ENCODE measurements around the gene ABHD14A. TPM values are rescaled to one million over a fixed set of nuclear protein-coding genes. Genes with fewer than 3 reads are reported as not detected.
"Not testable (repeated sequence)": the region's sequence is repeated elsewhere in the genome, so short reads cannot be mapped to it uniquely, and the experiment has no call there.

The ABHD14A gene
- polyA plus RNA-seq, 4 donors = 20.2 to 30.4 (median 25.9) TPM

- DNase-seq (ENCODE audit: low read depth in 4 of 4, low spot score in 3 of 4) = not testable (repeated sequence)
These were observed 15.7 kb downstream of the ABHD14A start for GRCh38 chr3:51990501-51990971.

GRCh38 chr3:51992017-51992682, 17.3 kb downstream of the ABHD14A start:
- no peak for DNase-seq (ENCODE audit: low read depth in 4 of 4, low spot score in 3 of 4)

- not testable (repeated sequence) for DNase-seq (ENCODE audit: low read depth in 4 of 4, low spot score in 3 of 4)
These were observed 18.8 kb downstream of the ABHD14A start for GRCh38 chr3:51993657-51994056.

- no peak for DNase-seq (ENCODE audit: low read depth in 4 of 4, low spot score in 3 of 4)
These were observed 19.7 kb downstream of the ABHD14A start for GRCh38 chr3:51994530-51994929.

- peak in 3 of 4 donors; percentile 91 to 94 (median 93) for DNase-seq (ENCODE audit: low read depth in 4 of 4, low spot score in 3 of 4)
These were observed 20.7 kb downstream of the ABHD14A start, which contains the start of gene RPL29 for GRCh38 chr3:51995346-51996163. Gene RPL29 (minus strand): TSS chr3:51995895. CDS start chr3:51995461, 434 bp downstream.

GRCh38 chr3:51997172-51997571, 22.3 kb downstream of the ABHD14A start:
- no peak for DNase-seq (ENCODE audit: low read depth in 4 of 4, low spot score in 3 of 4)

GRCh38 chr3:51997935-51998596, 23.2 kb downstream of the ABHD14A start:
- DNase-seq (ENCODE audit: low read depth in 4 of 4, low spot score in 3 of 4) = no peak

- DNase-seq (ENCODE audit: low read depth in 4 of 4, low spot score in 3 of 4) = no peak
These were observed 23.9 kb downstream of the ABHD14A start for GRCh38 chr3:51998774-51999173.

GRCh38 chr3:51999846-52000245, 25.0 kb downstream of the ABHD14A start:
- no peak for DNase-seq (ENCODE audit: low read depth in 4 of 4, low spot score in 3 of 4)

- DNase-seq (ENCODE audit: low read depth in 4 of 4, low spot score in 3 of 4) = peak in 2 of 4 donors; percentile 59 to 63
These were observed 26.6 kb downstream of the ABHD14A start for GRCh38 chr3:52001443-52001974.

- DNase-seq (ENCODE audit: low read depth in 4 of 4, low spot score in 3 of 4) = no peak
These were observed 27.9 kb downstream of the ABHD14A start for GRCh38 chr3:52002748-52003147.

- no peak for DNase-seq (ENCODE audit: low read depth in 4 of 4, low spot score in 3 of 4)
These were observed 29.4 kb downstream of the ABHD14A start for GRCh38 chr3:52004163-52004787.

GRCh38 chr3:52004906-52005395, 30.1 kb downstream of the ABHD14A start:
- no peak for DNase-seq (ENCODE audit: low read depth in 4 of 4, low spot score in 3 of 4)

- DNase-seq (ENCODE audit: low read depth in 4 of 4, low spot score in 3 of 4) = peak in 2 of 4 donors; percentile 51 to 60
These were observed 30.7 kb downstream of the ABHD14A start for GRCh38 chr3:52005571-52005986.

- no peak for DNase-seq (ENCODE audit: low read depth in 4 of 4, low spot score in 3 of 4)
These were observed 31.4 kb downstream of the ABHD14A start for GRCh38 chr3:52006017-52006819.

GRCh38 chr3:52006820-52007133, 31.9 kb downstream of the ABHD14A start:
- no peak for DNase-seq (ENCODE audit: low read depth in 4 of 4, low spot score in 3 of 4)

- DNase-seq (ENCODE audit: low read depth in 4 of 4, low spot score in 3 of 4) = no peak
These were observed 32.4 kb downstream of the ABHD14A start for GRCh38 chr3:52007291-52007690.

- DNase-seq (ENCODE audit: low read depth in 4 of 4, low spot score in 3 of 4) = no peak
These were observed 35.6 kb downstream of the ABHD14A start for GRCh38 chr3:52010431-52010830.

GRCh38 chr3:52012699-52013098, 37.8 kb downstream of the ABHD14A start:
- DNase-seq (ENCODE audit: low read depth in 4 of 4, low spot score in 3 of 4) = no peak

Measured in left renal pelvis (tissue), 4 donors.